GM12891 (cell line): Measurements from ENCODE around the gene DAAM1.

Source experiments
- DNase-seq: peaks from one replicate; pipeline ENCODE4 v3.0.0; 2011; ENCODE audit warnings: low spot score; ENCODE audit not compliant: insufficient read length
- FAIRE-seq: peaks from 2 replicates; lab custom pipeline; 2011; peaks lifted over from hg19 to GRCh38; lab: Jason Lieb, UNC
- PAX5 ChIP-seq: IDR thresholded peaks from 2 replicates; pipeline ENCODE4 v1.6.1; 2011; ENCODE audit warnings: low read length, moderate library complexity, mild to moderate bottlenecking; ENCODE audit not compliant: insufficient read depth, severe bottlenecking
- POLR2A ChIP-seq: IDR thresholded peaks from 2 replicates; pipeline ENCODE4 v1.6.1; 2011; ENCODE audit warnings: low read depth, low read length, control low read depth
- POLR2AphosphoS5 ChIP-seq: IDR thresholded peaks from 2 replicates; pipeline ENCODE4 v1.6.1; 2011; ENCODE audit warnings: low read depth, low read length, control low read depth
- POU2F2 ChIP-seq: IDR thresholded peaks from 2 replicates; pipeline ENCODE4 v1.6.1; 2011; ENCODE audit warnings: low read depth, mild to moderate bottlenecking, control low read depth, low read length, moderate library complexity
- SPI1 ChIP-seq: IDR thresholded peaks from 2 replicates; pipeline ENCODE4 v1.6.1; 2011; ENCODE audit warnings: low read depth, low read length, control low read depth
- TAF1 ChIP-seq: IDR thresholded peaks from 2 replicates; pipeline ENCODE4 v1.6.1; 2011; ENCODE audit warnings: low read depth, low read length, control low read depth

The DAAM1 gene

GRCh38 chr14:59199205-59199604 is 10.7 kb downstream of the DAAM1 start:
- DNase-seq (no peak), FAIRE-seq (no peak)
- TF ChIP-seq PAX5 = no peak
- no peak for TF ChIP-seq POLR2AphosphoS5
- no peak for TF ChIP-seq POU2F2
- TF ChIP-seq POLR2A = no peak
- no peak for TF ChIP-seq TAF1
- no peak for TF ChIP-seq SPI1

GRCh38 chr14:59199614-59200013 is 11.1 kb downstream of the DAAM1 start:
- FAIRE-seq = no peak
- no peak for TF ChIP-seq PAX5
- no peak for TF ChIP-seq SPI1
- TF ChIP-seq POU2F2 = no peak
- TF ChIP-seq POLR2AphosphoS5 = no peak
- TF ChIP-seq POLR2A = no peak
- no peak for TF ChIP-seq TAF1
- no peak for DNase-seq

GRCh38 chr14:59200195-59200594 is 11.7 kb downstream of the DAAM1 start:
- DNase-seq (no peak), FAIRE-seq (no peak)
- TF ChIP-seq POLR2AphosphoS5 (no peak), POU2F2 (no peak), SPI1 (no peak), PAX5 (no peak), POLR2A (no peak), TAF1 (no peak)

- FAIRE-seq (no peak), DNase-seq (no peak)
- TF ChIP-seq POU2F2 = no peak
- no peak for TF ChIP-seq PAX5
- TF ChIP-seq POLR2AphosphoS5 = no peak
- no peak for TF ChIP-seq SPI1
- TF ChIP-seq TAF1 = no peak
- no peak for TF ChIP-seq POLR2A
Measured at GRCh38 chr14:59202031-59202430, 13.6 kb downstream of the DAAM1 start.

- DNase-seq (no peak), FAIRE-seq (no peak)
- no peak for TF ChIP-seq POU2F2
- TF ChIP-seq POLR2A = no peak
- no peak for TF ChIP-seq POLR2AphosphoS5
- no peak for TF ChIP-seq SPI1
- TF ChIP-seq PAX5 = no peak
- TF ChIP-seq TAF1 = no peak
Measured at GRCh38 chr14:59204305-59204704, 15.8 kb downstream of the DAAM1 start.

- FAIRE-seq = no peak
- no peak for DNase-seq
- TF ChIP-seq POLR2A = no peak
- no peak for TF ChIP-seq POU2F2
- TF ChIP-seq POLR2AphosphoS5 = no peak
- no peak for TF ChIP-seq SPI1
Measured at GRCh38 chr14:59206892-59207291, 18.4 kb downstream of the DAAM1 start.

- TF ChIP-seq TAF1 (no peak), POLR2A (no peak), SPI1 (no peak), PAX5 (no peak)
- FAIRE-seq (no peak), DNase-seq (no peak)
Measured at GRCh38 chr14:59207506-59207933, 19.1 kb downstream of the DAAM1 start.

GRCh38 chr14:59208224-59208814 is 19.9 kb downstream of the DAAM1 start:
- DNase-seq (no peak), FAIRE-seq (no peak)
- TF ChIP-seq POLR2A = no peak
- 0 out of 2 replicates have a peak, but pooled peaks have one; percentile 6 for TF ChIP-seq POU2F2

GRCh38 chr14:59208954-59209353 is 20.5 kb downstream of the DAAM1 start:
- FAIRE-seq (no peak), DNase-seq (no peak)
- TF ChIP-seq POU2F2 (no peak), POLR2A (no peak), POLR2AphosphoS5 (no peak), SPI1 (no peak), TAF1 (no peak), PAX5 (no peak)

GRCh38 chr14:59210621-59211020 is 22.2 kb downstream of the DAAM1 start:
- DNase-seq = no peak
- FAIRE-seq = no peak
- TF ChIP-seq POLR2AphosphoS5 = no peak
